ENCODE measurements around the gene DPPA5. TPM values are rescaled to one million over a fixed set of nuclear protein-coding genes. Genes with fewer than 3 reads are reported as not detected.

Gene DPPA5
- total and polyA plus RNA-seq, 9 of the 15 experiments (the other 6 are each of a cell fraction or from before 2014, with no cell fraction given) = not detected

DNA sequence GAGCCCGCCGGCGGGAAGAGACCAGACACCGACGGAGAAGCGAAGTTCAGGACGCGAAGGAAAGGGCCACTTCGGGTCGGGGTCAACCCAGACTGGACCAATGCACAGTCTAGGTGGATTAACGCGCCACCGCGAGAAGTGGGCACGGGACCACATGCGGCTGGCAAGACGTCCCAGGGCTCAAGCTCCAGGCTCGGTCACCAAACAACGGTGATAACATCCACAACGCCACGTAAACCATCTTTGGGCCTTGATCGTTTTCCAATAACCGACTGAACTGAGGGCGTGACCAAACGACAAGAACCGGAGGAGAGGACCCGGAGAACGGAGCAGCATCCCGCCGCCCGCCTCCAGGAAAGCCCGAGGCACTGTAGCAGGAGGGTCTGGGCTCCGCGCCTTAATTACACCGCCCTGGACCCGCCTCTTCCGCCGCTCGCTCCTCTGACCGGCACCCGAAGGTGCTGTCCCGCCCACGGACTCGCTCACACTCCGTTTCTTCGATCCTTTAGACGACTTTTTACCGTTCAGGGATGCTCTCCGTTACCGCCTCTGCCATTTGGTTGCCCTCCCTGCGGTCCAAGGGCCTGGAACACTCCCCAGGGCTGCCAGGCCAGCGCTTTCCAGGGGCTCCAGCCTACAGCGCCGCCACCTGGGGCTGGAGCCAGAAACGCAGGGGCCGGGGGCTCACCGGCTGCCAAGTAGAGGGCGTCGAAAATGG lies 44.1 kb downstream of the DPPA5 start (continued):
- peak; percentile 82 for TF ChIP-seq E2F5 (CRISPR knock-in tag; IDR thresholded peaks at IDR 0.05)
- peak; percentile 42; the same call in 1 of the 2 replicates for TF ChIP-seq ZNF263 (CRISPR knock-in tag; IDR thresholded peaks at IDR 0.05; ENCODE audit: borderline replicate concordance)
- peak; percentile 65 to 73 for TF ChIP-seq MAZ (CRISPR knock-in tag; conservative IDR thresholded peaks at IDR 0.05 in 1 of 2, IDR thresholded peaks at IDR 0.05 in 1 of 2)
- no peak for TF ChIP-seq CBX2 (IDR thresholded peaks at IDR 0.05; ENCODE audit: insufficient read depth, low read length, poor library complexity, severe bottlenecking)
- TF ChIP-seq ELF4 (CRISPR knock-in tag; IDR thresholded peaks at IDR 0.05) = no peak
- no peak for TF ChIP-seq PRMT5 (CRISPR knock-in tag; IDR thresholded peaks at IDR 0.05)
- no peak for TF ChIP-seq RBBP5 (IDR thresholded peaks at IDR 0.05; ENCODE audit: borderline replicate concordance, insufficient read depth, low read length, poor library complexity, severe bottlenecking)
- TF ChIP-seq KDM5B (IDR thresholded peaks at IDR 0.05; ENCODE audit: insufficient replicate concordance, low read depth, low read length) = peak; percentile 94
- no peak for TF ChIP-seq THRA (IDR thresholded peaks at IDR 0.05)
- TF ChIP-seq PTBP1 (IDR thresholded peaks at IDR 0.05; ENCODE audit: low read depth, low read length) = no peak
- no peak for TF ChIP-seq ESRRB (CRISPR knock-in tag; IDR thresholded peaks at IDR 0.05; ENCODE audit: borderline replicate concordance)
- TF ChIP-seq PURB (CRISPR knock-in tag; IDR thresholded peaks at IDR 0.05; ENCODE audit: low read depth) = no peak
- TF ChIP-seq CHD2 (IDR thresholded peaks at IDR 0.05; ENCODE audit: low read depth, low read length) = peak; percentile 72
- no peak for TF ChIP-seq ZNF695 (CRISPR knock-in tag; IDR thresholded peaks at IDR 0.05)
- TF ChIP-seq RCOR1 (IDR thresholded peaks at IDR 0.05; ENCODE audit: borderline replicate concordance in 1 of 2, low read depth in 2 of 2, low read length in 2 of 2) = no peak
- TF ChIP-seq, protein P1, sequence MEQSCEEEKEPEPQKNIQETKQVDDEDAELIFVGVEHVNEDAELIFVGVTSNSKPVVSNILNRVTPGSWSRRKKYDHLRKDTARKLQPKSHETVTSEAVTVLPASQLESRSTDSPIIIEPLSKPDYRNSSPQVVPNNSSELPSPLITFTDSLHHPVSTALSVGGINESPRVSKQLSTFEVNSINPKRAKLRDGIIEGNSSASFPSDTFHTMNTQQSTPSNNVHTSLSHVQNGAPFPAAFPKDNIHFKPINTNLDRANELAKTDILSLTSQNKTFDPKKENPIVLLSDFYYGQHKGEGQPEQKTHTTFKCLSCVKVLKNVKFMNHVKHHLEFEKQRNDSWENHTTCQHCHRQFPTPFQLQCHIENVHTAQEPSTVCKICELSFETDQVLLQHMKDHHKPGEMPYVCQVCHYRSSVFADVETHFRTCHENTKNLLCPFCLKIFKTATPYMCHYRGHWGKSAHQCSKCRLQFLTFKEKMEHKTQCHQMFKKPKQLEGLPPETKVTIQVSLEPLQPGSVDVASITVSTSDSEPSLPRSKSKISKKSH (CRISPR knock-in tag; IDR thresholded peaks at IDR 0.05) = no peak
- TF ChIP-seq RAD21 (CRISPR knock-in tag; conservative IDR thresholded peaks at IDR 0.05 in 1 of 2, IDR thresholded peaks at IDR 0.05 in 1 of 2) = peak; percentile 23 to 37; a peak in 3 of 4 replicates
- TF ChIP-seq BCL6 (CRISPR knock-in tag; IDR thresholded peaks at IDR 0.05) = no peak
- no peak for TF ChIP-seq ATF1 (CRISPR knock-in tag; IDR thresholded peaks at IDR 0.05)
- peak; percentile 55; the same call in 1 of the 2 replicates for TF ChIP-seq ATF1 (tag; IDR thresholded peaks at IDR 0.05)
- peak in 1 of 2 experiments; percentile 30; a peak in 1 of 4 replicates for TF ChIP-seq FOXA3 (CRISPR knock-in tag; conservative IDR thresholded peaks at IDR 0.05 in 1 of 2, IDR thresholded peaks at IDR 0.05 in 1 of 2)
- TF ChIP-seq HDAC1 (IDR thresholded peaks at IDR 0.05) = 0 out of 4 replicates have a peak, but pooled peaks of 1 of the 2 experiments have one; percentile 26

All from K562 (cell line).